DND-41 (cell line): Measurements from ENCODE around the gene MEF2C.

Experiments used
- ATAC-seq: fragments of 200-7000 bp; cut with Tn5 transposase; 3 replicates; pipeline ENCODE4 v1.9.1; 2021; ENCODE audit warnings: low read depth; ENCODE audit not compliant: insufficient read depth
- DNase-seq: peaks from one replicate; pipeline ENCODE4 v3.0.0-alpha.2; 2020
- H2AFZ ChIP-seq: 2 replicates; pipeline ENCODE4 v1.6.0; 2012; ENCODE audit warnings: low read depth, low read length
- H3K27ac ChIP-seq: 2 replicates; pipeline ENCODE4 v1.5.1; 2012; ENCODE audit warnings: low read length, inconsistent platforms
- H3K27me3 ChIP-seq: fragments of 200-600 bp; sonication (generic); 2 replicates; pipeline ENCODE4 v1.6.0; 2012; ENCODE audit warnings: low read length, mild to moderate bottlenecking, inconsistent platforms; ENCODE audit not compliant: insufficient read depth, poor library complexity
- H3K36me3 ChIP-seq: 2 replicates; pipeline ENCODE4 v1.5.1; 2012; ENCODE audit warnings: low read length, inconsistent platforms; ENCODE audit not compliant: insufficient read depth
- H3K4me1 ChIP-seq: 2 replicates; pipeline ENCODE4 v1.5.1; 2012; ENCODE audit warnings: mild to moderate bottlenecking, low read length; ENCODE audit not compliant: insufficient read depth
- H3K4me2 ChIP-seq: 2 replicates; pipeline ENCODE4 v1.6.0; 2012; ENCODE audit warnings: mild to moderate bottlenecking, moderate library complexity, low read length, inconsistent platforms; ENCODE audit not compliant: insufficient read depth
- H3K4me3 ChIP-seq, 2 experiments: fragments of 200-600 bp in 1 of 2; shearing (Covaris generic) in 1 of 2; 2 replicates each; pipeline ENCODE4 v1.5.1; 2012 to 2016; ENCODE audit warnings: inconsistent platforms in 2 of 2, low read length in 2 of 2, mild to moderate bottlenecking in 2 of 2, low read depth in 1 of 2, moderate library complexity in 1 of 2
- H3K79me2 ChIP-seq: 2 replicates; pipeline ENCODE4 v1.6.0; 2012; ENCODE audit warnings: low read length, inconsistent platforms; ENCODE audit not compliant: insufficient read depth
- H3K9ac ChIP-seq: 2 replicates; pipeline ENCODE4 v1.6.0; 2012; ENCODE audit warnings: low read depth, mild to moderate bottlenecking, inconsistent platforms, low read length, moderate library complexity
- H3K9me3 ChIP-seq: 2 replicates; pipeline ENCODE4 v1.5.1; 2012; ENCODE audit warnings: low read length, moderate library complexity, mild to moderate bottlenecking, inconsistent platforms; ENCODE audit not compliant: insufficient read depth, severe bottlenecking
- H4K20me1 ChIP-seq: 2 replicates; pipeline ENCODE4 v1.6.0; 2012; ENCODE audit warnings: low read length; ENCODE audit not compliant: insufficient read depth
- EZH2 ChIP-seq: IDR thresholded peaks from 3 replicates; pipeline ENCODE4 v1.6.1; 2012; ENCODE audit warnings: borderline replicate concordance, low read depth, mild to moderate bottlenecking, moderate library complexity, low read length, inconsistent platforms; ENCODE audit not compliant: severe bottlenecking
- TF ChIP-seq, protein P1 (sequence below): IDR thresholded peaks from 2 replicates; pipeline ENCODE4 v1.5.1; 2012; ENCODE audit warnings: borderline replicate concordance, low read length, moderate library complexity, mild to moderate bottlenecking; ENCODE audit not compliant: poor library complexity, severe bottlenecking; ENCODE audit errors: extremely low read depth

The MEF2C gene

DNA sequence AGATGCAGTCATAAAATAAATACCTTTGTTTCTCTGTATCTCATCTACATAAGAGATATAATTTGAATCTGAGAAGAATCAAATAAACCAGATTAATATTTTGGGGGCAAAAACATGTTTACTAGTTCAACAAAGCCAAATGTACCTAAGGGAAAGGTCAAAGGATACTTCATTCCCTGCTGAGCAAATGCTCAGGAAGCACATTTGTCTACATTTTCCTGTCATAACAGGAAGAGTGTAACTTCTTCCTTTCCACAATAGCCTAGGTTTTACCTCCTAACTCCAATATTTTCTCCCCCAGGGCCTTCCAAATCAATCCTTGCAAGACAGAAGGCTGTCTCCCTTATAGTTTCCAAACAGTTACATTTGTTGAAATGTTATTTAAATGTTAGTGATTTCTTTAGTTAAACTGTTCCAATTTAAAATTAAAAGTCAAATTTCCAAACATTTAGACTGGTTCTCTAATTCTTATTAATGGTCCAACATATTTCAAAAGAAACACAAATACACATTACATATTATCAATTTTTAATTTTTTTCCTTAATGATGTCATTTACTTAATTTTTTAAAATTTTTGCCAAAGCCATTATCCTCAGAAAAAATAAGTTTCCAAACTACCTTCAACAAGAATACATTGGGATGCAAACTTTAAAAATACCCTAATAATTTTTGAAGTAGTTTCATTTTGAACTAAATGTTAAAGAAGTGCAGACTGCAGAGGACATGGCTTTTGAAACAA, 67.8 kb downstream of the MEF2C start:
- H2AFZ ChIP-seq: no peak overlapping the region
- no peak overlapping the region for H3K27ac ChIP-seq
- no peak for TF ChIP-seq EZH2
- TF ChIP-seq, protein P1, sequence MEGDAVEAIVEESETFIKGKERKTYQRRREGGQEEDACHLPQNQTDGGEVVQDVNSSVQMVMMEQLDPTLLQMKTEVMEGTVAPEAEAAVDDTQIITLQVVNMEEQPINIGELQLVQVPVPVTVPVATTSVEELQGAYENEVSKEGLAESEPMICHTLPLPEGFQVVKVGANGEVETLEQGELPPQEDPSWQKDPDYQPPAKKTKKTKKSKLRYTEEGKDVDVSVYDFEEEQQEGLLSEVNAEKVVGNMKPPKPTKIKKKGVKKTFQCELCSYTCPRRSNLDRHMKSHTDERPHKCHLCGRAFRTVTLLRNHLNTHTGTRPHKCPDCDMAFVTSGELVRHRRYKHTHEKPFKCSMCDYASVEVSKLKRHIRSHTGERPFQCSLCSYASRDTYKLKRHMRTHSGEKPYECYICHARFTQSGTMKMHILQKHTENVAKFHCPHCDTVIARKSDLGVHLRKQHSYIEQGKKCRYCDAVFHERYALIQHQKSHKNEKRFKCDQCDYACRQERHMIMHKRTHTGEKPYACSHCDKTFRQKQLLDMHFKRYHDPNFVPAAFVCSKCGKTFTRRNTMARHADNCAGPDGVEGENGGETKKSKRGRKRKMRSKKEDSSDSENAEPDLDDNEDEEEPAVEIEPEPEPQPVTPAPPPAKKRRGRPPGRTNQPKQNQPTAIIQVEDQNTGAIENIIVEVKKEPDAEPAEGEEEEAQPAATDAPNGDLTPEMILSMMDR: no peak
- no peak for ATAC-seq
- H4K20me1 ChIP-seq: no peaks in the 10 kb centered on the region
- no peak overlapping the region for H3K4me2 ChIP-seq
- no peaks in the 10 kb centered on the region for H3K4me1 ChIP-seq
- H3K27me3 ChIP-seq: no peaks in the 10 kb centered on the region
- DNase-seq: no peak
- H3K79me2 ChIP-seq: no peaks in the 10 kb centered on the region
- no peaks in the 10 kb centered on the region for H3K9me3 ChIP-seq
- no peaks in the 10 kb centered on the region for H3K36me3 ChIP-seq
- no peak overlapping the region for H3K4me3 ChIP-seq
- H3K9ac ChIP-seq: no peak overlapping the region

DNA sequence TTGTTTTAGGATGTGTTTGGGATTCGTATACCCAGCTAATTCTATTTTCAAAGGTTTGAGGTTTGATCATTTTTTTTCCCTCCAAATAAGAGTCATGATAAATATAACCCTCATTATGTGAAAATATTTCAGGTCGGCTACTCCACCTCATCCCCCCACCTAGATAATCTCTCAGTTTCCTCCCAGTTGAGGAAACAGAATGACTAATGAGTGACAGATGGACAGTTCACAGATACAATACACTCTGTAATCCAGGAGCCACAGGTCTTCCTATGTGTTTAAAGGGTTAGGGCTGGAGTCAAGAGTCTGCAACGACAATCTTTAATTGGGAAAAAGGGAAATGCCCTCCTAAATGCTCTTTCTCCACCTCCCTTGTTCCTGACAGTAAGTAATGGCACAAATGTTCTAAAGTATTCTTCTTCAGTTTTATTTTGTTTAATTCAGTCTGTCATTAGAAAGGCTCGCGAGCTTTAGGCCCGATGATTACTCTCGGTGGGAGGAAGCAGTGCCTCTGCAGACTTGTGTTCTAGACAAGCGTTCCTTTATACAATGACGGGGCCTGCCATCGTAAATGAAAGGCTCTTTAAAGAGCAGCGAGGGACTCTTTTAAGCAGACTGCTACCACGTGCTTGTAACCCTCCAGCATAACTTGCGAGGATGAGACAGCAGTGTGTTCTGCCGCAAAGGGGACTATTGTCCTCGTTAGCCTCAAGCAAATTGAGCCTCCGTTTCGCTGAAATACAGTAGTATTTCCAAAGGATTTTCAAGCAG, 69.0 kb downstream of the MEF2C start:
- no peaks in the 10 kb centered on the region for H3K79me2 ChIP-seq
- ATAC-seq (no peak), DNase-seq (no peak)
- H3K4me2 ChIP-seq: no peak overlapping the region
- no peak overlapping the region for H3K27ac ChIP-seq
- TF ChIP-seq, protein P1: no peak
- TF ChIP-seq EZH2: no peak
- no peaks in the 10 kb centered on the region for H3K9me3 ChIP-seq
- no peak overlapping the region for H2AFZ ChIP-seq
- no peak overlapping the region for H3K4me3 ChIP-seq
- H3K4me1 ChIP-seq: no peaks in the 10 kb centered on the region
- no peaks in the 10 kb centered on the region for H4K20me1 ChIP-seq
- H3K9ac ChIP-seq: no peak overlapping the region
- H3K36me3 ChIP-seq: no peaks in the 10 kb centered on the region
- no peaks in the 10 kb centered on the region for H3K27me3 ChIP-seq

DNA sequence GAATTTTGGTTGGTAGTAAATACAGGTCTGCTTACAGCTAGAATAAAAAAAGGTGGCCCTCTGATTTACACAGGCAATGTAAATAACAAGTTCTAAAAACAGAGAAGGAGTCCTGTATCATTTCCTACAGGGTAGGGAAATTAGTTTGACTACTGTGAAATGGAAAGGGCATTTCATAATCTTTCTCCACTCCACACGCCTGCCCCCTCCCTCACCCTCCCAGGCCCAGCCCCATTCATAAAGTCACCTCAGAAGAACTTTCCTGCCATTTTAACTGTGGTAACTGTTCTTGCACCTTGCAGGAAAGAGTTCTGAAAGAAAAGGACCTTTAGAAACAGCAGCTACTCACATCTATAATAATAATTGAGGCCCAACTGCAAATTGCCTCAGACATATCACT, 69.7 kb downstream of the MEF2C start:
- no peak for TF ChIP-seq EZH2
- TF ChIP-seq, protein P1: no peak
- no peak for DNase-seq
- Histone ChIP-seq H3K4me2 (no peak overlapping the region), H3K79me2 (no peaks in the 10 kb centered on the region), H3K4me3 (no peak overlapping the region), H4K20me1 (no peaks in the 10 kb centered on the region), H3K27ac (no peak overlapping the region), H3K9me3 (no peaks in the 10 kb centered on the region), H3K27me3 (no peaks in the 10 kb centered on the region), H2AFZ (no peak overlapping the region), H3K36me3 (no peaks in the 10 kb centered on the region), H3K4me1 (no peaks in the 10 kb centered on the region), H3K9ac (no peak overlapping the region)
- ATAC-seq: no peak
